WTC11 (cell line): Measurements from ENCODE around the gene RIPPLY2. TPM values are rescaled to one million over a fixed set of nuclear protein-coding genes. Genes with fewer than 3 reads are reported as not detected.

ENCODE experiments used
- ATAC-seq: fragments of 200-7000 bp; cut with Tn5 transposase; 2 replicates; pipeline ENCODE4 v1.10.0; 2021; ENCODE audit warnings: mild to moderate bottlenecking, moderate library complexity
- CTCF ChIA-PET: fragments of 300-600 bp; sonication (Branson Sonifier 250); formaldehyde crosslinking; loops from one replicate; lab custom pipeline; 2021; ENCODE audit warnings: antibody characterized with exemption; lab: Charles Lee
- POLR2A ChIA-PET: fragments of 350-600 bp; sonication (Branson Sonifier 250); formaldehyde crosslinking; loops from one replicate; lab custom pipeline; 2021; ENCODE audit warnings: antibody characterized with exemption; lab: Charles Lee
- DNase-seq: peaks from one replicate; pipeline ENCODE4 v3.0.0; 2021; ENCODE audit warnings: low spot score
- H3K27ac Mint-ChIP-seq: 2 replicates; pipeline ENCODE4 v1.8.0; 2021; ENCODE audit warnings: mixed read lengths
- H3K27me3 Mint-ChIP-seq: 2 replicates; pipeline ENCODE4 v1.8.0; 2021; ENCODE audit warnings: low read depth, mild to moderate bottlenecking, moderate library complexity, mixed read lengths
- H3K36me3 Mint-ChIP-seq: 2 replicates; pipeline ENCODE4 v1.8.0; 2021; ENCODE audit warnings: mixed read lengths
- H3K4me1 Mint-ChIP-seq: 2 replicates; pipeline ENCODE4 v1.8.0; 2022; ENCODE audit warnings: mixed read lengths
- H3K4me3 Mint-ChIP-seq: 2 replicates; pipeline ENCODE4 v1.8.0; 2021; ENCODE audit warnings: mild to moderate bottlenecking, moderate library complexity, mixed read lengths
- H3K9me3 Mint-ChIP-seq: 2 replicates; pipeline ENCODE4 v1.8.0; 2021; ENCODE audit warnings: mixed read lengths
- ATF2 ChIP-seq: sonication (generic); formaldehyde crosslinking; IDR thresholded peaks from 2 replicates; pipeline ENCODE4 v1.8.1; 2022; ENCODE audit warnings: low read depth, missing genetic modification reagents, borderline replicate concordance
- E2F1 ChIP-seq: sonication (generic); formaldehyde crosslinking; IDR thresholded peaks from 2 replicates; pipeline ENCODE4 v1.8.0; 2022; ENCODE audit warnings: mild to moderate bottlenecking, missing genetic modification reagents
- E2F4 ChIP-seq: sonication (generic); formaldehyde crosslinking; IDR thresholded peaks from 2 replicates; pipeline ENCODE4 v1.8.1; 2022; ENCODE audit warnings: low read depth, mild to moderate bottlenecking, moderate library complexity, missing genetic modification reagents, borderline replicate concordance
- ELF4 ChIP-seq: sonication (generic); formaldehyde crosslinking; IDR thresholded peaks from 2 replicates; pipeline ENCODE4 v1.8.1; 2022; ENCODE audit warnings: low read depth, mild to moderate bottlenecking, moderate library complexity, missing genetic modification reagents
- GRHL2 ChIP-seq: fragments of 250-450 bp; sonication (Bioruptor Pico); IDR thresholded peaks from 2 replicates; pipeline ENCODE4 v1.8.0; 2022; ENCODE audit warnings: mild to moderate bottlenecking, moderate library complexity; ENCODE audit not compliant: insufficient replicate concordance, severe bottlenecking
- JAZF1 ChIP-seq: fragments of 250-450 bp; sonication (Bioruptor Pico); IDR thresholded peaks from 2 replicates; pipeline ENCODE4 v1.9.0; 2021; ENCODE audit warnings: moderate library complexity, mild to moderate bottlenecking, inconsistent platforms
- MYBL2 ChIP-seq: sonication (generic); formaldehyde crosslinking; IDR thresholded peaks from 2 replicates; pipeline ENCODE4 v1.8.1; 2023; ENCODE audit warnings: mild to moderate bottlenecking, moderate library complexity, missing genetic modification reagents
- NFYB ChIP-seq: sonication (generic); formaldehyde crosslinking; conservative IDR thresholded peaks from 2 replicates; pipeline ENCODE4 v1.8.0; 2022; ENCODE audit warnings: low read depth, missing genetic modification reagents
- SMAD3 ChIP-seq: sonication (generic); formaldehyde crosslinking; IDR thresholded peaks from 2 replicates; pipeline ENCODE4 v1.8.0; 2022; ENCODE audit warnings: missing genetic modification reagents, mild to moderate bottlenecking, borderline replicate concordance
- TEAD1 ChIP-seq: sonication (generic); formaldehyde crosslinking; IDR thresholded peaks from 2 replicates; pipeline ENCODE4 v1.8.0; 2022; ENCODE audit warnings: mild to moderate bottlenecking, missing genetic modification reagents
- TEAD4 ChIP-seq: sonication (generic); formaldehyde crosslinking; IDR thresholded peaks from 2 replicates; pipeline ENCODE4 v1.8.0; 2022; ENCODE audit warnings: mild to moderate bottlenecking, missing genetic modification reagents
- TP53 ChIP-seq: sonication (generic); formaldehyde crosslinking; IDR thresholded peaks from 2 replicates; pipeline ENCODE4 v1.8.1; 2023; ENCODE audit warnings: mild to moderate bottlenecking, missing genetic modification reagents
- ZNF232 ChIP-seq: sonication (generic); formaldehyde crosslinking; IDR thresholded peaks from 2 replicates; pipeline ENCODE4 v1.8.0; 2022; ENCODE audit warnings: mild to moderate bottlenecking, missing genetic modification reagents
- ZNF416 ChIP-seq: fragments of 250-450 bp; sonication (Bioruptor Pico); IDR thresholded peaks from 2 replicates; pipeline ENCODE4 v1.9.0; 2021; ENCODE audit warnings: mild to moderate bottlenecking, inconsistent platforms
- total RNA-seq: library from RNA; stranded (reverse); gene quantifications from 3 replicates; pipeline ENCODE4 v1.2.3, GENCODE V29; 2021
- TF ChIP-seq, protein P1 (sequence below): sonication (generic); formaldehyde crosslinking; IDR thresholded peaks from 2 replicates; pipeline ENCODE4 v1.8.0; 2022; ENCODE audit warnings: mild to moderate bottlenecking, missing genetic modification reagents
- TF ChIP-seq, protein P2 (sequence below): fragments of 200-600 bp; IDR thresholded peaks from 2 replicates; pipeline ENCODE4 v1.8.0; 2022; ENCODE audit warnings: antibody characterized with exemption
- TF ChIP-seq, protein P3 (sequence below): sonication (generic); formaldehyde crosslinking; IDR thresholded peaks from 2 replicates; pipeline ENCODE4 v1.8.0; 2023; ENCODE audit warnings: missing genetic modification reagents

The RIPPLY2 gene
- total RNA-seq, 1 experiment from 2014 or later: 0.66 TPM

DNA sequence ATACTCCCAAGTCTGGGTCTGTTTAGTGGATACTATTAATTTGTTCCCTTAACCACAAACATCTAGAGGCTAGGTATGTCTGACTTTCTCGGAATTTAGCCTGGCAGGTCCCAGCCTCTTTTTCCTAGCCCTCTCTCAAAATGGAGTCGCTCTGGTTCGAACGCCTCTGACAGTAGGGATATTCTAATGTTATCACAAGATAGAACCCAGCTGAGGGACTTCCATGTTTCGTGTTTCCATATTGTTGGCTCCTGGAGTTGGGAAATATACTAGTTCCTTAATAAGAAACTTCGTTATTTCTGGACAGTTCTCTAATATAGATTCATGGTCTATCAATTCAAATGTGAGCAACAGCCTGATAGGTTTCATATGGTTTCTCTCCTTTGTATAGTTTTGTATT lies 22.7 kb downstream of the RIPPLY2 start (continued):
- no peak for TF ChIP-seq TEAD1 (CRISPR knock-in tag)
- TF ChIP-seq TEAD4 (CRISPR knock-in tag): no peak

- Mint-ChIP-seq H3K36me3 (no peaks in the 10 kb centered on the region), H3K27ac (no peak overlapping the region), H3K4me1 (peaks cover 18% of the 10 kb centered on the region), H3K27me3 (no peaks in the 10 kb centered on the region), H3K9me3 (no peaks in the 10 kb centered on the region), H3K4me3 (no peak overlapping the region)
- ATAC-seq: peak; percentile 51
- ChIA-PET POLR2A (no interaction called here), CTCF (no interaction called here)
- DNase-seq: no peak
- TF ChIP-seq JAZF1 (CRISPR knock-in tag) (no peak), ATF2 (CRISPR knock-in tag) (no peak), MYBL2 (CRISPR knock-in tag) (no peak)
- TF ChIP-seq, protein P1, sequence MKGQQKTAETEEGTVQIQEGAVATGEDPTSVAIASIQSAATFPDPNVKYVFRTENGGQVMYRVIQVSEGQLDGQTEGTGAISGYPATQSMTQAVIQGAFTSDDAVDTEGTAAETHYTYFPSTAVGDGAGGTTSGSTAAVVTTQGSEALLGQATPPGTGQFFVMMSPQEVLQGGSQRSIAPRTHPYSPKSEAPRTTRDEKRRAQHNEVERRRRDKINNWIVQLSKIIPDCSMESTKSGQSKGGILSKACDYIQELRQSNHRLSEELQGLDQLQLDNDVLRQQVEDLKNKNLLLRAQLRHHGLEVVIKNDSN: no peak
These were observed 25.9 kb downstream of the RIPPLY2 start for GRCh38 chr6:83878902-83879644.

DNA sequence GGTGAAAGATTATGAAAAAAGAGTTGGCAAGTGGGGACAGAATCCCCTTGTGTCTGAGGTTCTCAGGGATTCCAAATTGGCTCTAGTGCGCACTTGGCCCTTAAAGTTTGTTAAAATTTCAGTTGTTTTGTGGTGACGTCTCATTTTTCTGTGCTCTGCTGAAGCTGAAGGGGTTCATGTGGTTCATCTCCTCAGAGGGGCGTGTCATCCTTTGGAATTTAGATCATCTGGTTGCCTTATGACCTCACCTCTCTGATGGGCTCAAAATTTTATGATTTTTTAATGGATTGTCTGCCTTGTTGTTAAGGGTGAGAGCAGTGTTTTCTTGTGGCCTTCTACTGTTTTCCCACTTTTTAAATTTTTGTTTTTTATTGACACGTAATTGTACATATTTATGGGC lies 26.6 kb downstream of the RIPPLY2 start:
- Mint-ChIP-seq H3K4me3 (no peak overlapping the region), H3K27me3 (no peaks in the 10 kb centered on the region), H3K27ac (no peak overlapping the region), H3K9me3 (no peaks in the 10 kb centered on the region), H3K36me3 (no peaks in the 10 kb centered on the region), H3K4me1 (peaks cover 24% of the 10 kb centered on the region)
- TF ChIP-seq SMAD3 (no peak), ZNF232 (CRISPR knock-in tag) (no peak), E2F1 (no peak)
- ATAC-seq (no peak), DNase-seq (no peak)
- ChIA-PET CTCF (no interaction called here), POLR2A (no interaction called here)

- ChIA-PET POLR2A (no interaction called here), CTCF (no interaction called here)
- Mint-ChIP-seq H3K27me3 (no peaks in the 10 kb centered on the region), H3K36me3 (no peaks in the 10 kb centered on the region), H3K9me3 (no peaks in the 10 kb centered on the region), H3K4me3 (no peak overlapping the region), H3K4me1 (peaks cover 13% of the 10 kb centered on the region), H3K27ac (no peak overlapping the region)
- DNase-seq (no peak), ATAC-seq (no peak)
- TF ChIP-seq NFYB (CRISPR knock-in tag) (no peak), ZNF416 (CRISPR knock-in tag) (no peak), GRHL2 (CRISPR knock-in tag) (no peak), E2F4 (CRISPR knock-in tag) (no peak), TP53 (CRISPR knock-in tag) (no peak), ELF4 (CRISPR knock-in tag) (no peak)
- TF ChIP-seq, protein P2, sequence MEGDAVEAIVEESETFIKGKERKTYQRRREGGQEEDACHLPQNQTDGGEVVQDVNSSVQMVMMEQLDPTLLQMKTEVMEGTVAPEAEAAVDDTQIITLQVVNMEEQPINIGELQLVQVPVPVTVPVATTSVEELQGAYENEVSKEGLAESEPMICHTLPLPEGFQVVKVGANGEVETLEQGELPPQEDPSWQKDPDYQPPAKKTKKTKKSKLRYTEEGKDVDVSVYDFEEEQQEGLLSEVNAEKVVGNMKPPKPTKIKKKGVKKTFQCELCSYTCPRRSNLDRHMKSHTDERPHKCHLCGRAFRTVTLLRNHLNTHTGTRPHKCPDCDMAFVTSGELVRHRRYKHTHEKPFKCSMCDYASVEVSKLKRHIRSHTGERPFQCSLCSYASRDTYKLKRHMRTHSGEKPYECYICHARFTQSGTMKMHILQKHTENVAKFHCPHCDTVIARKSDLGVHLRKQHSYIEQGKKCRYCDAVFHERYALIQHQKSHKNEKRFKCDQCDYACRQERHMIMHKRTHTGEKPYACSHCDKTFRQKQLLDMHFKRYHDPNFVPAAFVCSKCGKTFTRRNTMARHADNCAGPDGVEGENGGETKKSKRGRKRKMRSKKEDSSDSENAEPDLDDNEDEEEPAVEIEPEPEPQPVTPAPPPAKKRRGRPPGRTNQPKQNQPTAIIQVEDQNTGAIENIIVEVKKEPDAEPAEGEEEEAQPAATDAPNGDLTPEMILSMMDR: no peak
- TF ChIP-seq, protein P3, sequence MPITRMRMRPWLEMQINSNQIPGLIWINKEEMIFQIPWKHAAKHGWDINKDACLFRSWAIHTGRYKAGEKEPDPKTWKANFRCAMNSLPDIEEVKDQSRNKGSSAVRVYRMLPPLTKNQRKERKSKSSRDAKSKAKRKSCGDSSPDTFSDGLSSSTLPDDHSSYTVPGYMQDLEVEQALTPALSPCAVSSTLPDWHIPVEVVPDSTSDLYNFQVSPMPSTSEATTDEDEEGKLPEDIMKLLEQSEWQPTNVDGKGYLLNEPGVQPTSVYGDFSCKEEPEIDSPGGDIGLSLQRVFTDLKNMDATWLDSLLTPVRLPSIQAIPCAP (CRISPR knock-in tag): no peak
These were observed 30.1 kb downstream of the RIPPLY2 start for GRCh38 chr6:83883240-83883639.
